Neuronal stem cell (in vitro differentiated cells): ENCODE measurements around the gene STXBP6.

Source experiments
- DNase-seq: peaks from one replicate; pipeline ENCODE4 v3.0.0-alpha.2; 2013; ENCODE audit warnings: low spot score
- H2AFZ ChIP-seq: one replicate; pipeline ENCODE4 v1.6.1; 2013; ENCODE audit warnings: mild to moderate bottlenecking, low read length, inconsistent platforms
- H2AK5ac ChIP-seq: 2 replicates; pipeline ENCODE4 v1.6.1; 2013; ENCODE audit warnings: low read depth, mild to moderate bottlenecking, inconsistent platforms, low read length, moderate library complexity, mixed read lengths
- H2BK120ac ChIP-seq: 2 replicates; pipeline ENCODE4 v1.6.1; 2013; ENCODE audit warnings: low read depth, mild to moderate bottlenecking, inconsistent platforms, low read length, moderate library complexity, mixed read lengths
- H2BK12ac ChIP-seq: one replicate; pipeline ENCODE4 v1.6.1; 2013; ENCODE audit warnings: low read length, inconsistent platforms
- H2BK15ac ChIP-seq: 2 replicates; pipeline ENCODE4 v1.6.1; 2013; ENCODE audit warnings: mild to moderate bottlenecking, low read length, inconsistent platforms, mixed read lengths
- H2BK5ac ChIP-seq: one replicate; pipeline ENCODE4 v1.6.1; 2013; ENCODE audit warnings: inconsistent platforms, mild to moderate bottlenecking, low read length, moderate library complexity
- H3K14ac ChIP-seq: one replicate; pipeline ENCODE4 v1.6.1; 2013; ENCODE audit warnings: low read length, inconsistent platforms
- H3K18ac ChIP-seq: 2 replicates; pipeline ENCODE4 v1.6.1; 2013; ENCODE audit warnings: low read length, inconsistent platforms
- H3K23ac ChIP-seq: 2 replicates; pipeline ENCODE4 v1.6.1; 2013; ENCODE audit warnings: low read depth, mild to moderate bottlenecking, mixed read lengths, low read length, inconsistent platforms; ENCODE audit not compliant: poor library complexity
- H3K27ac ChIP-seq: replicated peaks from 3 replicates; pipeline ENCODE4 v1.5.1; 2013; ENCODE audit warnings: low read length, inconsistent platforms
- H3K27me3 ChIP-seq, 3 experiments: 2 replicates each; pipeline ENCODE4 v1.6.1; 2013; ENCODE audit warnings: low read length in 3 of 3, mild to moderate bottlenecking in 2 of 3, inconsistent platforms in 1 of 3, low read depth in 1 of 3, mixed read lengths in 1 of 3, moderate library complexity in 1 of 3; ENCODE audit not compliant: control insufficient read depth in 3 of 3, insufficient read depth in 3 of 3
- H3K36me3 ChIP-seq, 2 donors: replicated peaks in 1 of 2; 2 replicates each; pipeline ENCODE4 v1.6.1; 2013; ENCODE audit warnings: low read length in 2 of 2; ENCODE audit not compliant: control insufficient read depth in 2 of 2, insufficient read depth in 2 of 2
- H3K4ac ChIP-seq: 2 replicates; pipeline ENCODE4 v1.6.1; 2013; ENCODE audit warnings: inconsistent platforms, mild to moderate bottlenecking, low read length, moderate library complexity
- H3K4me1 ChIP-seq, 2 donors: 1 replicate in 1 of 2; 2 replicates in 1 of 2; pipeline ENCODE4 v1.6.1; 2013; ENCODE audit warnings: low read length in 2 of 2, low read depth in 1 of 2; ENCODE audit not compliant: control insufficient read depth in 2 of 2, insufficient read depth in 1 of 2
- H3K4me2 ChIP-seq: one replicate; pipeline ENCODE4 v1.6.1; 2013; ENCODE audit warnings: mild to moderate bottlenecking, low read length, inconsistent platforms; ENCODE audit not compliant: insufficient read depth, poor library complexity, severe bottlenecking
- H3K4me3 ChIP-seq, 2 donors: 2 replicates each; pipeline ENCODE4 v1.5.1; 2013; ENCODE audit warnings: low read length in 2 of 2, mild to moderate bottlenecking in 2 of 2, inconsistent platforms in 1 of 2, moderate library complexity in 1 of 2
- H3K79me1 ChIP-seq: one replicate; pipeline ENCODE4 v1.6.1; 2013; ENCODE audit warnings: low read depth, mild to moderate bottlenecking, inconsistent platforms, low read length, moderate library complexity
- H3K9ac ChIP-seq: one replicate; pipeline ENCODE4 v1.6.1; 2013; ENCODE audit warnings: mild to moderate bottlenecking, low read depth, low read length, inconsistent platforms; ENCODE audit not compliant: poor library complexity
- H3K9me3 ChIP-seq, 2 donors: replicated peaks in 1 of 2; 2 replicates each; pipeline versions ENCODE3 to v1.6.1; 2013; ENCODE audit warnings: low read length in 2 of 2, mild to moderate bottlenecking in 2 of 2, inconsistent platforms in 1 of 2, low read depth in 1 of 2, mixed read lengths in 1 of 2, moderate library complexity in 1 of 2; ENCODE audit not compliant: control insufficient read depth in 2 of 2, insufficient read depth in 1 of 2
- H4K8ac ChIP-seq: one replicate; pipeline ENCODE4 v1.6.1; 2013; ENCODE audit warnings: low read depth, mild to moderate bottlenecking, inconsistent platforms, low read length, moderate library complexity
- H4K91ac ChIP-seq: one replicate; pipeline ENCODE4 v1.6.1; 2013; ENCODE audit warnings: low read length, low read depth, mild to moderate bottlenecking, inconsistent platforms; ENCODE audit not compliant: poor library complexity
- WGBS, 2 donors: extraction: QIAGEN DNeasy Blood & Tissue Kit; methylation state at CpG; one replicate each; pipeline ENCODE4 v1.1.7; 2013; ENCODE audit warnings: missing lambda C conversion rate in 2 of 2, mixed read lengths in 1 of 2; ENCODE audit not compliant: insufficient read length in 2 of 2, insufficient replicate concordance in 1 of 2; ENCODE audit errors: extremely low coverage in 2 of 2; 5-methylcytosine and 5-hydroxymethylcytosine counted together

Gene STXBP6

GRCh38 chr14:24992624-24993360 lies 57.2 kb downstream of the STXBP6 start:
- no peak overlapping the region for H3K27ac ChIP-seq
- H2BK5ac ChIP-seq = no peak overlapping the region
- H2BK12ac ChIP-seq = no peak overlapping the region
- no CpG with 5 or more reads among the region's 5 CpGs for WGBS, 2 donors
- no peak overlapping the region for H4K91ac ChIP-seq
- H2BK15ac ChIP-seq = no peak overlapping the region
- H3K14ac ChIP-seq = no peak overlapping the region
- no peak overlapping the region for H2BK120ac ChIP-seq
- no peaks in the 10 kb centered on the region for H3K27me3 ChIP-seq
- no peaks in the 10 kb centered on the region for H3K79me1 ChIP-seq
- no peak overlapping the region for H3K9ac ChIP-seq
- H2AK5ac ChIP-seq = no peak overlapping the region
- no peaks in the 10 kb centered on the region for H3K4me1 ChIP-seq
- no peak overlapping the region for H3K4me3 ChIP-seq
- no peak overlapping the region for H3K4me2 ChIP-seq
- H3K18ac ChIP-seq = no peak overlapping the region
- DNase-seq = no peak
- H4K8ac ChIP-seq = no peak overlapping the region
- no peak overlapping the region for H3K4ac ChIP-seq
- H3K9me3 ChIP-seq = no peaks in the 10 kb centered on the region
- H3K23ac ChIP-seq = no peak overlapping the region
- no peak overlapping the region for H2AFZ ChIP-seq
- no peaks in the 10 kb centered on the region for H3K36me3 ChIP-seq

DNA sequence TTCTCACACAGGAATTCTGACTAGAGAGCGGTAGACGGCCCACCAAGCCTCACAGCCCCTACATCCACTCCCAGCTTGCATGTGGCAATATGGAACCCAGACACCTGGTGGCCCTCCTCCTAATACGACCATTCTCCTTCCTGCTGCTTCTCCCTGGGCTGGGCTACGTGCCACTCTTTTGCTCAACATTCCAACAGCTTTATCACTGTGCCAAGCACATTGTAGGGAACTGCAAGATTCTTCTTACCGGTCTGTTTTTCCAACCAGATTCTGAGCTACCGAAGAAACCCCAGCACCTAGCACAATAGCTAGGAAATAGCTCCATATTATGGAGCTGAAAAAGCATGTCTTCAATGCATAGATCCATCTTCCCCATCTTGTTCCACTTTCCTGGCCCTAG lies 58.1 kb downstream of the STXBP6 start:
- Histone ChIP-seq H2BK120ac (no peak overlapping the region), H3K27me3 (no peaks in the 10 kb centered on the region), H3K79me1 (no peaks in the 10 kb centered on the region), H2BK5ac (no peak overlapping the region), H2AFZ (no peak overlapping the region), H3K36me3 (no peaks in the 10 kb centered on the region), H3K18ac (no peak overlapping the region), H3K27ac (no peak overlapping the region), H3K9ac (no peak overlapping the region), H3K4me3 (no peak overlapping the region), H2BK12ac (no peak overlapping the region), H3K9me3 (no peaks in the 10 kb centered on the region), H2AK5ac (no peak overlapping the region), H3K4me1 (no peaks in the 10 kb centered on the region), H3K14ac (no peak overlapping the region), H4K91ac (no peak overlapping the region), H3K23ac (no peak overlapping the region), H4K8ac (no peak overlapping the region), H3K4me2 (no peak overlapping the region), H3K4ac (no peak overlapping the region), H2BK15ac (no peak overlapping the region)
- DNase-seq = no peak
- no CpG with 5 or more reads among the region's 6 CpGs for WGBS, 2 donors

- H4K91ac ChIP-seq = no peak overlapping the region
- H3K27ac ChIP-seq = no peak overlapping the region
- no peak overlapping the region for H3K18ac ChIP-seq
- H3K23ac ChIP-seq = no peak overlapping the region
- H3K9ac ChIP-seq = no peak overlapping the region
- no peaks in the 10 kb centered on the region for H3K9me3 ChIP-seq
- no peak overlapping the region for H2AFZ ChIP-seq
- H3K4me1 ChIP-seq = no peaks in the 10 kb centered on the region
- H3K4me2 ChIP-seq = no peak overlapping the region
- H4K8ac ChIP-seq = no peak overlapping the region
- H2BK15ac ChIP-seq = no peak overlapping the region
- H3K4me3 ChIP-seq = no peak overlapping the region
- H3K27me3 ChIP-seq = no peaks in the 10 kb centered on the region
- no peaks in the 10 kb centered on the region for H3K79me1 ChIP-seq
- H2AK5ac ChIP-seq = no peak overlapping the region
- H2BK120ac ChIP-seq = no peak overlapping the region
- no peak overlapping the region for H3K14ac ChIP-seq
- no peak overlapping the region for H3K4ac ChIP-seq
- DNase-seq = no peak
- H2BK5ac ChIP-seq = no peak overlapping the region
- no CpG with 5 or more reads among the region's 1 CpG for WGBS, 2 donors
- H3K36me3 ChIP-seq = no peaks in the 10 kb centered on the region
- H2BK12ac ChIP-seq = no peak overlapping the region
Observed at GRCh38 chr14:24991288-24991687, 58.7 kb downstream of the STXBP6 start.

GRCh38 chr14:24990773-24991172 lies 59.2 kb downstream of the STXBP6 start:
- Histone ChIP-seq H3K23ac (no peak overlapping the region), H2BK12ac (no peak overlapping the region), H3K4me3 (no peak overlapping the region), H3K27ac (no peak overlapping the region), H3K18ac (no peak overlapping the region), H2BK15ac (no peak overlapping the region), H3K36me3 (no peaks in the 10 kb centered on the region), H3K4ac (no peak overlapping the region), H2AFZ (no peak overlapping the region), H3K9me3 (no peaks in the 10 kb centered on the region), H2AK5ac (no peak overlapping the region), H2BK5ac (no peak overlapping the region), H3K4me2 (no peak overlapping the region), H4K8ac (no peak overlapping the region), H4K91ac (no peak overlapping the region), H3K9ac (no peak overlapping the region), H3K4me1 (no peaks in the 10 kb centered on the region), H2BK120ac (no peak overlapping the region), H3K14ac (no peak overlapping the region), H3K27me3 (no peaks in the 10 kb centered on the region), H3K79me1 (no peaks in the 10 kb centered on the region)
- DNase-seq = no peak
